CD4-positive, alpha-beta T cell (primary cell): ENCODE measurements around the gene ZNF813. TPM values are rescaled to one million over a fixed set of nuclear protein-coding genes. Genes with fewer than 3 reads are reported as not detected.
"Not testable (repeated sequence)": the region's sequence is repeated elsewhere in the genome, so short reads cannot be mapped to it uniquely, and the experiment has no call there.

Source experiments
- ATAC-seq: fragments of 200-7000 bp; cut with Tn5 transposase; one replicate; pipeline ENCODE4 v1.10.0; 2022; ENCODE audit warnings: mild to moderate bottlenecking; ENCODE audit not compliant: poor library complexity
- CTCF ChIA-PET: fragments of 350-600 bp; sonication (Branson Sonifier 250); formaldehyde crosslinking; loops from one replicate; lab custom pipeline; 2021; ENCODE audit warnings: antibody characterized with exemption, inconsistent platforms; lab: Charles Lee
- POLR2A ChIA-PET: fragments of 350-600 bp; sonication (Branson Sonifier 250); formaldehyde crosslinking; loops from one replicate; lab custom pipeline; 2021; ENCODE audit warnings: antibody characterized with exemption, inconsistent platforms; lab: Charles Lee
- DNase-seq, 14 experiments: peaks; one replicate each; pipeline ENCODE4 v3.0.0-alpha.2; 2013 to 2020; ENCODE audit warnings: mixed read lengths in 2 of 14
- H3K27ac ChIP-seq, 2 donors: one replicate each; pipeline versions ENCODE4 v1.5.1 to v1.7.0; 2013; ENCODE audit warnings: low read length in 2 of 2, low read depth in 1 of 2, mild to moderate bottlenecking in 1 of 2
- H3K27me3 ChIP-seq, 2 experiments: 1 replicate in 1 of 2; 2 replicates in 1 of 2; pipeline versions ENCODE4 v1.6.1 to v1.7.0; 2013; ENCODE audit warnings: low read length in 2 of 2, control low read depth in 1 of 2, mild to moderate bottlenecking in 1 of 2, moderate library complexity in 1 of 2; ENCODE audit not compliant: insufficient read depth in 2 of 2, control insufficient read depth in 1 of 2
- H3K36me3 ChIP-seq: one replicate; pipeline ENCODE4 v1.6.1; 2013; ENCODE audit warnings: low read length, control low read depth; ENCODE audit not compliant: insufficient read depth
- H3K4me1 ChIP-seq: one replicate; pipeline ENCODE4 v1.6.1; 2013; ENCODE audit warnings: low read length, control low read depth; ENCODE audit not compliant: insufficient read depth
- H3K4me3 ChIP-seq: one replicate; pipeline ENCODE4 v1.5.1; 2013; ENCODE audit warnings: mild to moderate bottlenecking, low read length, moderate library complexity
- H3K9me3 ChIP-seq, 2 experiments: 1 replicate in 1 of 2; 2 replicates in 1 of 2; pipeline versions ENCODE4 v1.6.1 to v1.7.0; 2013; ENCODE audit warnings: low read length in 2 of 2, mild to moderate bottlenecking in 2 of 2, control low read depth in 1 of 2, moderate library complexity in 1 of 2; ENCODE audit not compliant: control insufficient read depth in 1 of 2, insufficient read depth in 1 of 2
- H3K27ac Mint-ChIP-seq: one replicate; pipeline ENCODE4 v1.8.0; 2020; ENCODE audit warnings: mixed read lengths
- H3K27me3 Mint-ChIP-seq: one replicate; pipeline ENCODE4 v1.8.0; 2021; ENCODE audit warnings: mixed read lengths
- H3K36me3 Mint-ChIP-seq: one replicate; pipeline ENCODE4 v1.8.0; 2021; ENCODE audit warnings: low read depth, mixed read lengths
- H3K4me1 Mint-ChIP-seq: one replicate; pipeline ENCODE4 v1.8.0; 2021; ENCODE audit warnings: low read depth, mixed read lengths
- H3K4me3 Mint-ChIP-seq: one replicate; pipeline ENCODE4 v1.8.0; 2020; ENCODE audit warnings: mild to moderate bottlenecking, mixed read lengths
- H3K9me3 Mint-ChIP-seq: one replicate; pipeline ENCODE4 v1.8.0; 2020; ENCODE audit warnings: mixed read lengths
- intact Hi-C, 2 experiments: fragments of 100-400 bp; cut with DNase I in 1 of 2; cut with micrococcal nuclease in 1 of 2; formaldehyde crosslinking; loops; one replicate each; pipeline versions ENCODE4 v1.15.1 to v1.9.0; 2023 to 2025; cut with DNase I, micrococcal nuclease
- total RNA-seq, 174 experiments: library from RNA in 2 of 174; stranded (reverse) in 2 of 174; gene quantifications; one replicate each; pipeline ENCODE4 v1.2.3 and lab custom pipeline; 2021 to 2026
- TF ChIP-seq, protein P1 (sequence below): fragments of 200-600 bp; IDR thresholded peaks from one replicate; pipeline ENCODE4 v1.8.0; 2022; ENCODE audit warnings: antibody characterized with exemption, mild to moderate bottlenecking

Gene ZNF813
- total RNA-seq, 2 experiments from 2014 or later = 2.0 to 2.7 TPM

DNA sequence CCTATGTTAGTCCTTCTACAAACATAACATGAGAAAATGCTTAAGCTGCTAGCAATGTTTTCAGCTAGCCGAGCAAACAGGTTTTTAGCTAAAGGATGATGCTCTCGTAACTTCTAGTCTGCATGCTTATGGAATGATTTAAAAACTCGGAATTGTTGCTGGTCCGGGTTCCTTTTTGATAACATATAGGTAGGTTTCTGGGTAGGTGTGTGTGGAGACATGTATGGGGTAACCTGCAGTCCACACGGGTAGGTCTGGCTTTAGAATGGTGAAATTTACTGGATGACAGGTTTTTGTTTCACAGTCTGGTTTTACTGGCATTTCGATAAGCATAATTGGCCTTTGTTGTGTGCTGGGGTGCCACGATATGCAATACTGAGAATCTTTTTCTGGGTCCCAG, 4.4 kb downstream of the ZNF813 start:
- intact Hi-C loops = no loop called here
- CTCF ChIA-PET = no interaction called here
- H3K36me3 ChIP-seq = peaks cover 9% of the 10 kb centered on the region
- H3K27ac ChIP-seq = no peak overlapping the region
- Mint-ChIP-seq H3K27me3 (no peaks in the 10 kb centered on the region), H3K27ac (no peak overlapping the region), H3K9me3 (peaks cover 8% of the 10 kb centered on the region), H3K4me1 (peaks cover 30% of the 10 kb centered on the region), H3K36me3 (peaks cover 96% of the 10 kb centered on the region), H3K4me3 (no peak overlapping the region)
- H3K9me3 ChIP-seq = peaks cover 26 to 48% of the 10 kb centered on the region in 2 experiments
- DNase-seq (no peak), ATAC-seq (no peak)
- peaks cover 10% of the 10 kb centered on the region for H3K4me1 ChIP-seq
- POLR2A ChIA-PET = no interaction called here
- H3K27me3 ChIP-seq = no peaks in the 10 kb centered on the region
- TF ChIP-seq, protein P1, sequence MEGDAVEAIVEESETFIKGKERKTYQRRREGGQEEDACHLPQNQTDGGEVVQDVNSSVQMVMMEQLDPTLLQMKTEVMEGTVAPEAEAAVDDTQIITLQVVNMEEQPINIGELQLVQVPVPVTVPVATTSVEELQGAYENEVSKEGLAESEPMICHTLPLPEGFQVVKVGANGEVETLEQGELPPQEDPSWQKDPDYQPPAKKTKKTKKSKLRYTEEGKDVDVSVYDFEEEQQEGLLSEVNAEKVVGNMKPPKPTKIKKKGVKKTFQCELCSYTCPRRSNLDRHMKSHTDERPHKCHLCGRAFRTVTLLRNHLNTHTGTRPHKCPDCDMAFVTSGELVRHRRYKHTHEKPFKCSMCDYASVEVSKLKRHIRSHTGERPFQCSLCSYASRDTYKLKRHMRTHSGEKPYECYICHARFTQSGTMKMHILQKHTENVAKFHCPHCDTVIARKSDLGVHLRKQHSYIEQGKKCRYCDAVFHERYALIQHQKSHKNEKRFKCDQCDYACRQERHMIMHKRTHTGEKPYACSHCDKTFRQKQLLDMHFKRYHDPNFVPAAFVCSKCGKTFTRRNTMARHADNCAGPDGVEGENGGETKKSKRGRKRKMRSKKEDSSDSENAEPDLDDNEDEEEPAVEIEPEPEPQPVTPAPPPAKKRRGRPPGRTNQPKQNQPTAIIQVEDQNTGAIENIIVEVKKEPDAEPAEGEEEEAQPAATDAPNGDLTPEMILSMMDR = no peak
- no peak overlapping the region for H3K4me3 ChIP-seq

DNA sequence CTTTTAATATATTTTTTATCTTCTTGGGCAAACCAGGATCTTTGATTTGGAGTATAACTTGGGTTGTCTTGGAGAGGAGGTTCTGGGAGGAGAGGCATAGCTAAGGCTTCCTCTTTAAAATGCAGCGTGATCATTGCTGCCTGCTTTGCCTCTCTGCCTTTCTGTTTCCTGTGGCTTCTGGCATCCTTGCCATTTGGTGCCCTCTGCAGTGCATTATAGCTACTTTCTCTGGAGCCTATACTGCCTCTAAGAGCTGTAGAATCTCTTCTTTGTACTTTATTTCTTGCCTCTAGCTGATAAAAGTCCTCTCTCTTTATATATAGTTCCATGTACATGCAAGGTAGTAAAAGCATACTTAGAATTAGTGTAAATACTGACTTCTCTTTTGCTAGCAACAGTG, 7.3 kb downstream of the ZNF813 start:
- H3K4me1 ChIP-seq, ATAC-seq, H3K4me3 Mint-ChIP-seq, H3K4me1 Mint-ChIP-seq, H3K27ac Mint-ChIP-seq, POLR2A ChIA-PET, H3K27me3 Mint-ChIP-seq, H3K27me3 ChIP-seq, H3K9me3 Mint-ChIP-seq, H3K4me3 ChIP-seq, intact Hi-C loops, H3K27ac ChIP-seq: not testable (repeated sequence)
- peaks cover 100% of the 10 kb centered on the region for H3K36me3 Mint-ChIP-seq
- peaks cover 19% of the 10 kb centered on the region for H3K36me3 ChIP-seq
- CTCF ChIA-PET = interaction anchor here (1.2 kb wide), 1 partner anchor 279 kb away, joined by 3 read pairs; no protein-coding TSS in a partner anchor
- peaks cover 51 to 72% of the 10 kb centered on the region in 2 experiments for H3K9me3 ChIP-seq
- DNase-seq = peak in 1 of 14 experiments; percentile 23

DNA sequence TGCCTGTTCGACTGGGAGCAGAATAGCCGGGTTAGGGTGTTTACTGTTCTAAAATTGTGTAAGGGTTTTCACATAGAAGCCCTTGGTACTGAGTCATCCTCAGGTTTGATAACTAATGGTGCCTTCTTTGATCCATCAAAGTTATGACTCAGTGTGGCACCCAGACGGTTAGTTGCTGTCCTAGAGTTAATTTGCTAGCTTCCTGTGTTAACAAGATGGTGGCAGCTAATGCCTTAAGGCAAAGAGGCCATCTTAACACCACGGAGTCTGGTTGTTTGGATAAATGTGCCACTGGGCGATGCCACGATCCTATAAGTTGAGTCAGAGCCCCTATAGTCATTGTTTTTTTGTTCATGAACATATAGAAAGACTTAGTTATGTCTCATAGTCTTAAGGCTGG, 7.9 kb downstream of the ZNF813 start:
- intact Hi-C loops, CTCF ChIA-PET, H3K27ac ChIP-seq, H3K4me1 ChIP-seq, H3K4me3 ChIP-seq, H3K27me3 ChIP-seq, H3K27ac Mint-ChIP-seq, H3K4me3 Mint-ChIP-seq, DNase-seq, ATAC-seq, POLR2A ChIA-PET, H3K4me1 Mint-ChIP-seq, H3K9me3 Mint-ChIP-seq, H3K27me3 Mint-ChIP-seq: not testable (repeated sequence)
- peaks cover 100% of the 10 kb centered on the region for H3K36me3 Mint-ChIP-seq
- H3K36me3 ChIP-seq = peaks cover 19% of the 10 kb centered on the region
- peaks cover 55 to 79% of the 10 kb centered on the region in 2 experiments for H3K9me3 ChIP-seq

DNA sequence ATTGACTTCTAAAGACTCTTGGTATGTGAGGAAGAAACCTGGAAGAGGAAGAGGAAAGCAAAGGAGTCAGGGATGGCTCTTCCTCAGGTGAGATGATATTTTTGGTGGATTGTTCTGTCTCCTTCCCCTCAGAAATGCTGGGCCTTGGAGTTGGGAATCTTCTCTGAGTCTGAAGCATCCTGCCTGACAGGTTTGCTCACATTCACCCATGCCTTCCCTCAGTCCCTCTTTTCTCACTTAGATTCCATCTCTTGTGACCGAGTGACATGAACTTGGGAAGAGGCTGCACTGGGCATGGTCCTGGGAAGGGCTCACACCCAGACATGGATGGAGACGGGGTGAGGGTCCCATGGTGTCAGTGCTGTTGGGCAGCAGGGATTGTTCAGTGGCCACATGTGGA, 16.2 kb downstream of the ZNF813 start:
- H3K4me3 ChIP-seq, H3K4me1 ChIP-seq, CTCF ChIA-PET, H3K27ac ChIP-seq, H3K27ac Mint-ChIP-seq, H3K27me3 Mint-ChIP-seq, intact Hi-C loops, ATAC-seq, H3K27me3 ChIP-seq, DNase-seq, H3K4me3 Mint-ChIP-seq, H3K4me1 Mint-ChIP-seq, POLR2A ChIA-PET: not testable (repeated sequence)
- H3K9me3 ChIP-seq = peaks cover 71 to 73% of the 10 kb centered on the region in 2 experiments
- peaks cover 35% of the 10 kb centered on the region for H3K36me3 ChIP-seq
- Mint-ChIP-seq H3K36me3 (peaks cover 100% of the 10 kb centered on the region), H3K9me3 (peaks cover 13% of the 10 kb centered on the region)
